ENCODE measurements around the gene CCDC188. TPM values are rescaled to one million over a fixed set of nuclear protein-coding genes. Genes with fewer than 3 reads are reported as not detected.
A peak's percentile ranks its signal among the peaks of the same experiment; 100 is the strongest.

Gene CCDC188
- total RNA-seq, 1 experiment from 2014 or later = not detected

DNA sequence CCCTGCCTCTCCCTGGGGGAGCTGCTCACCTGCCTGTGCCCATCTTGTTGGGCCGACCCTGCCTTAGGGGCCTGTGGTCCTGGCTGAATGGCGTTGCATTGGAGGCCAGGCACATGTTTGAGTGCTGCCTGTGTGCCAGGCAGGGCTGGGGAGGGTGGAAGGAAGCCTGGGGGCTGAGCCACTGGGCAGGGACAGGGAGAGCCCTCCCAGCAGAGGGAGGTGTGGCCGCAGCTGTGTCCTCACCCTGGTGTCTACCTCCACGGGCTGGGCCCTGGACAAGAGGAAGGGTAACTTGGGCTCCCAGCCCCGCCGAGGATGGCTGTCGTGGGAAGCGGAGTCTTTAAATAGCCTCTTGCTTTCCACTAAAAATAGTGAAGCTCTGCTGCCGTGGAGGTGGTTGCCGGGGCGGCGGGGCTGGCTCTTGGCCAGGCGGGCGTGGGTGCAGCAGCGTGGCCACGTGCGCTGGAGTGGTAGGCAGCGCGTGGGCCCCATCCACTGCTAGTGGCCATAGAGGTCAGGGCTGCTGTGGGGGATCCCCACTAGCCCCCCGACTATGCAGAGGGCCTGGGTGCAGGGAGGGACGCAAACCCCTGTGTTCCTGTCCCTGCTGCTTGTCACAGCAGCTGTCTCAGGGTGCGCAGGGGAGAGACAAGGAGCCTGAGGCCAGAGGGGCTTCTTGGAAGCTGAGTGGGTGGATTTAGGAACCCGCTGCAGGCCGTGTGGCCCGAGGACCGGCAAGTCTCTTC, 13.0 kb downstream of the CCDC188 start:
- Histone ChIP-seq H2BK12ac (ENCODE audit: insufficient read length, low read depth, low read length) (no peak overlapping the region), H4K5ac (ENCODE audit: insufficient read length, low read depth, low read length) (no peak overlapping the region), H3K18ac (ENCODE audit: insufficient read length, low read depth, low read length) (no peak overlapping the region), H3K27ac (ENCODE audit: insufficient read length, low read depth, low read length) (no peak overlapping the region), H2AFZ (ENCODE audit: low read length) (no peak overlapping the region), H3K23me2 (ENCODE audit: insufficient read length, low read depth, low read length, poor library complexity, severe bottlenecking) (no peaks in the 10 kb centered on the region), H3K79me1 (ENCODE audit: insufficient read depth, low read depth, low read length, poor library complexity, severe bottlenecking) (no peaks in the 10 kb centered on the region), H4K20me1 (ENCODE audit: control insufficient read depth, insufficient read depth, insufficient read length) (peaks cover 3% of the 10 kb centered on the region), H3K4ac (ENCODE audit: low read depth, low read length) (no peak overlapping the region), H3T11ph (ENCODE audit: low read length) (no peak overlapping the region), H4K8ac (replicated peaks; ENCODE audit: insufficient read length, low read depth, low read length) (no peak overlapping the region), H3K56ac (ENCODE audit: insufficient read length, low read depth, low read length) (no peak overlapping the region), H4K91ac (ENCODE audit: insufficient read length, low read depth, low read length) (no peak overlapping the region), H3K9ac (ENCODE audit: extremely low read depth, insufficient read length, low read length) (no peak overlapping the region), H3K14ac (ENCODE audit: insufficient read depth, low read length) (no peak overlapping the region), H2BK120ac (ENCODE audit: low read depth, low read length, poor library complexity, severe bottlenecking) (no peak overlapping the region), H3K4me1 (ENCODE audit: insufficient read depth, low read length) (no peaks in the 10 kb centered on the region), H2BK15ac (ENCODE audit: low read depth, low read length) (no peak overlapping the region), H3K9me3 (ENCODE audit: control insufficient read depth, low read depth, low read length) (no peaks in the 10 kb centered on the region), H3K4me2 (ENCODE audit: insufficient read depth, insufficient read length, low read length) (no peak overlapping the region), H3K79me2 (ENCODE audit: insufficient read depth, low read length) (no peaks in the 10 kb centered on the region; the same call in 1 of the 2 replicates), H2BK5ac (ENCODE audit: insufficient read length, low read length) (no peak overlapping the region), H2BK20ac (ENCODE audit: low read depth, low read length, poor library complexity, severe bottlenecking) (no peak overlapping the region), H3K27me3 (ENCODE audit: insufficient read depth, low read length) (no peaks in the 10 kb centered on the region), H3K23ac (ENCODE audit: insufficient read length, low read depth, low read length) (no peak overlapping the region), H2AK5ac (ENCODE audit: insufficient read length, low read length) (no peak overlapping the region)
- Mint-ChIP-seq H3K9me3 (no peaks in the 10 kb centered on the region), H3K27me3 (ENCODE audit: low read depth) (no peaks in the 10 kb centered on the region), H3K4me1 (peaks cover 2% of the 10 kb centered on the region in 2 experiments; a peak in 1 of 4 replicates), H3K36me3 (ENCODE audit: insufficient read depth in 1 of 3, low read depth in 3 of 3) (no peaks in the 10 kb centered on the region; a peak in 2 of 7 replicates), H3K4me3 (no peak overlapping the region), H3K27ac (peak overlapping the region in 1 of 3 experiments; percentile 18; a peak in 1 of 7 replicates)
- TF ChIP-seq CTCF (conservative IDR thresholded peaks at IDR 0.05) = no peak
- DNase-seq = no peak
- WGBS (ENCODE audit: extremely low coverage, insufficient read length, low lambda C conversion rate) = no CpG with 5 or more reads among the region's 26 CpGs

Data from H9 (cell line).